Measurements from ENCODE around the gene MPPE1.
"Not testable (repeated sequence)": the region's sequence is repeated elsewhere in the genome, so short reads cannot be mapped to it uniquely, and the experiment has no call there.

MPPE1 gene

GRCh38 chr18:11923450-11923849, 15.3 kb upstream of the MPPE1 start:
- DNase-seq: no peak

- DNase-seq: not testable (repeated sequence)
Measured at GRCh38 chr18:11919522-11919921, 11.4 kb upstream of the MPPE1 start.

- not testable (repeated sequence) for DNase-seq
Measured at GRCh38 chr18:11916880-11917279, 8.8 kb upstream of the MPPE1 start.

- no peak for DNase-seq
Measured at GRCh38 chr18:11909591-11910026, 1.5 kb upstream of the MPPE1 start.

- DNase-seq: no peak
Measured at GRCh38 chr18:11909061-11909455, 941 bp upstream of the MPPE1 start.

- DNase-seq: no peak
Measured at GRCh38 chr18:11906926-11907874, 917 bp downstream of the MPPE1 start.

- no peak for DNase-seq
Measured at GRCh38 chr18:11906176-11906575, 1.9 kb downstream of the MPPE1 start.

GRCh38 chr18:11905613-11906012, 2.5 kb downstream of the MPPE1 start:
- no peak for DNase-seq

GRCh38 chr18:11902522-11903292, 5.4 kb downstream of the MPPE1 start:
- DNase-seq: no peak

- no peak for DNase-seq
Measured at GRCh38 chr18:11901826-11902438, 6.2 kb downstream of the MPPE1 start.

GRCh38 chr18:11899063-11899462, 9.1 kb downstream of the MPPE1 start:
- DNase-seq: no peak

GRCh38 chr18:11897781-11898180, 10.3 kb downstream of the MPPE1 start:
- no peak for DNase-seq

- DNase-seq: not testable (repeated sequence)
Measured at GRCh38 chr18:11892438-11892837, 15.7 kb downstream of the MPPE1 start.

GRCh38 chr18:11891737-11892136, 16.4 kb downstream of the MPPE1 start:
- no peak for DNase-seq

- no peak for DNase-seq
Measured at GRCh38 chr18:11889284-11889683, 18.8 kb downstream of the MPPE1 start.

- no peak for DNase-seq
Measured at GRCh38 chr18:11888726-11889125, 19.4 kb downstream of the MPPE1 start.

- no peak for DNase-seq
Measured at GRCh38 chr18:11887328-11888128, 20.6 kb downstream of the MPPE1 start.

GRCh38 chr18:11886577-11887110, 21.5 kb downstream of the MPPE1 start:
- no peak for DNase-seq

- no peak for DNase-seq
Measured at GRCh38 chr18:11885278-11885947, 22.7 kb downstream of the MPPE1 start.

GRCh38 chr18:11884396-11885030, 23.6 kb downstream of the MPPE1 start:
- DNase-seq: no peak

- DNase-seq: no peak
Measured at GRCh38 chr18:11883153-11883552, 25.0 kb downstream of the MPPE1 start.

Measured in NK-92 treated with Interleukin-12 subunit alpha and Interleukin-12 subunit beta, amount 100 ng/mL, for 24 hours (cell line).